SK-N-MC (cell line): ENCODE data around the gene CARD9.

Source experiments
- EZH2 ChIP-seq: fragments of 200-600 bp; sonication (generic); IDR thresholded peaks from one replicate; pipeline ENCODE4 v1.6.1; 2017; ENCODE audit warnings: antibody characterized with exemption
- FOXP2 ChIP-seq: optimal IDR thresholded peaks from 2 replicates; pipeline ENCODE3; 2011; ENCODE audit warnings: mild to moderate bottlenecking, moderate library complexity; ENCODE audit not compliant: insufficient read depth; ENCODE audit errors: extremely low read length, control extremely low read depth
- POLR2AphosphoS5 ChIP-seq: IDR thresholded peaks from 2 replicates; pipeline ENCODE4 v1.6.1; 2012; ENCODE audit warnings: mild to moderate bottlenecking, low read depth, low read length, borderline replicate concordance

- no peak for TF ChIP-seq EZH2
- no peak for TF ChIP-seq POLR2AphosphoS5
- TF ChIP-seq FOXP2 = no peak
These were observed 16.2 kb downstream of the CARD9 start for GRCh38 chr9:136357202-136357725.
